Renal cortical epithelial cell (primary cell): ENCODE measurements around the gene BRD3. TPM values are rescaled to one million over a fixed set of nuclear protein-coding genes. Genes with fewer than 3 reads are reported as not detected.
A peak's percentile ranks its signal among the peaks of the same experiment; 100 is the strongest.
"Not testable (repeated sequence)": the region's sequence is repeated elsewhere in the genome, so short reads cannot be mapped to it uniquely, and the experiment has no call there.

ENCODE experiments used
- DNase-seq: peaks from one replicate; pipeline ENCODE4 v3.0.0-alpha.2; 2011; ENCODE audit warnings: low read depth
- total RNA-seq: library from RNA; depleted of rRNA; stranded (reverse); fragments of >200 nt; gene quantifications from 2 replicates; pipeline ENCODE4 v1.2.3, GENCODE V29; 2014

Gene BRD3
- total RNA-seq, 1 donor from 2014 or later, result 37.7 TPM

GRCh38 chr9:133993635-133994253, 74.1 kb downstream of the BRD3 start:
- no peak for DNase-seq

- peak; percentile 72 for DNase-seq
Measured at GRCh38 chr9:133992780-133993634, 74.8 kb downstream of the BRD3 start.

GRCh38 chr9:133991964-133992779, 75.7 kb downstream of the BRD3 start, which contains the start of gene VAV2:
Gene VAV2, minus strand, starts transcription at chr9:133992324. Its CDS starts 46 bp downstream, at chr9:133992278.
- no peak for DNase-seq

- DNase-seq, result no peak
Measured at GRCh38 chr9:133991214-133991921, 76.5 kb downstream of the BRD3 start.

- peak; percentile 96 for DNase-seq
Measured at GRCh38 chr9:133990366-133991213, 77.2 kb downstream of the BRD3 start.

GRCh38 chr9:133989625-133990365, 78.0 kb downstream of the BRD3 start:
- no peak for DNase-seq

GRCh38 chr9:133988771-133989170, 79.1 kb downstream of the BRD3 start:
- DNase-seq, result not testable (repeated sequence)

GRCh38 chr9:133987946-133988665, 79.7 kb downstream of the BRD3 start:
- no peak for DNase-seq

GRCh38 chr9:133987446-133987788, 80.4 kb downstream of the BRD3 start:
- DNase-seq, result no peak

- no peak for DNase-seq
Measured at GRCh38 chr9:133986774-133987445, 80.9 kb downstream of the BRD3 start.

- no peak for DNase-seq
Measured at GRCh38 chr9:133986061-133986460, 81.8 kb downstream of the BRD3 start.

- DNase-seq, result no peak
Measured at GRCh38 chr9:133982971-133983720, 84.7 kb downstream of the BRD3 start.

GRCh38 chr9:133981958-133982681, 85.7 kb downstream of the BRD3 start:
- no peak for DNase-seq

GRCh38 chr9:133981589-133981957, 86.3 kb downstream of the BRD3 start:
- no peak for DNase-seq

- no peak for DNase-seq
Measured at GRCh38 chr9:133980864-133981588, 86.8 kb downstream of the BRD3 start.
